ENCODE data around the gene MAML2. TPM values are rescaled to one million over a fixed set of nuclear protein-coding genes. Genes with fewer than 3 reads are reported as not detected.

MAML2 gene
- 33.3 TPM for total RNA-seq

DNA sequence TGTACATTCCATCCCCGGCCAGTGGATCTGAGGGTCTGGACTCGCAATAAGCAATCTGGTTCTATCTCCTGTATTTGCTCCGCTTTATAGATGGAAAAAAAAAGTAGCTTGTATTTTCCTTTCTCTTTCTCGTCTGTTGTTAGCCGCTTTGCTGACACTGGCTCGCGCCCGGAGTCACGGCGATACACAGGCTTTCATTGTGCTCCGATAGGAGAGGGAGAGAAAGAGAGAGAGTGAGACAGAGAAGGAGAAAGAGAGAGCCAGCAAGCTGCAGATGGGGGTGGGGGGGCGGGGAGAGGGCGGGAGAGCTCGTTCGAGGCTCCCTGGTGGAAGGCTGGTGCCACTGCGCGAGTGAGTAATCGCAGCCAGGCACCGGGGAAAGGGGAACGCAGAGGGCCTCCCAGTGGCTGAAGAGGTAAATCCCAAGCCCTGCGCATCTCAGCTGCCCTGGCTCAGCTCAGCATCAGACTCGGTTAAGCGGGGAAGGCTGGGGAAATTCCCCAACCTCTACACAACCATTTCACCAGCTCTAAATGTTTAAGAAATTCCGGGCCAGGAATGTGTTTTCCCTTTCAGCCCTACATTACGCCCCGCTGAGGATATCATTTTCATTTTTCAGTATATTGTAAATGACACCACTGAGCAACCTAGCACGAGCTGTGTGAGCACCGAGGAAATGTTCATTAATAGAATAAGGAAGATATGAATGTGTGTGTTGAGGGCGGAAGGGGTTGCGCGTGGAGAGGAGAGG, at the start of gene MAML2:
MAML2 (minus strand) TSS at position 235 of the 751 bp plus-strand sequence. CDS start 1,300 bp downstream, outside the sequence.

GRCh38 chr11:96389720-96390487, 46.9 kb upstream of the MAML2 start, which contains the start of the genes CCDC82 and JRKL:
TSS of gene CCDC82 (minus strand) at chr11:96389912. CDS start at chr11:96384747, 5,165 bp downstream.
TSS of gene JRKL (plus strand) at chr11:96390013. CDS start at chr11:96390650, 637 bp downstream.

Other genes starting within 250 kb of the MAML2 start
- 85.0 TPM for gene CCDC82, start 46.7 kb upstream of the MAML2 start, total RNA-seq
- gene JRKL, start 46.8 kb upstream of the MAML2 start, total RNA-seq, result 18.6 TPM